Large intestine (tissue), 12 donors: ENCODE measurements around the gene MAVS. TPM values are rescaled to one million over a fixed set of nuclear protein-coding genes. Genes with fewer than 3 reads are reported as not detected.

ENCODE experiments used
- DNase-seq, 2 donors: peaks; one replicate each; pipeline versions ENCODE4 v3.0.0 to v3.0.0-alpha.2; 2013
- H3K27ac ChIP-seq: one replicate; pipeline ENCODE4 v1.5.1; 2013; ENCODE audit warnings: low read length
- H3K27me3 ChIP-seq: 2 replicates; pipeline ENCODE4 v1.6.1; 2013; ENCODE audit warnings: low read length; ENCODE audit not compliant: control insufficient read depth, insufficient read depth
- H3K36me3 ChIP-seq: 2 replicates; pipeline ENCODE4 v1.6.1; 2013; ENCODE audit warnings: low read length; ENCODE audit not compliant: control insufficient read depth, insufficient read depth
- H3K4me1 ChIP-seq: one replicate; pipeline ENCODE4 v1.6.1; 2013; ENCODE audit warnings: low read length; ENCODE audit not compliant: control insufficient read depth, insufficient read depth
- H3K4me3 ChIP-seq: one replicate; pipeline ENCODE4 v1.5.1; 2013; ENCODE audit warnings: low read length
- H3K9me3 ChIP-seq: one replicate; pipeline ENCODE4 v1.6.1; 2013; ENCODE audit warnings: mild to moderate bottlenecking, low read depth, low read length, moderate library complexity; ENCODE audit not compliant: control insufficient read depth
- WGBS: methylation state at CpG from one replicate; pipeline ENCODE4 v1.1.5; 2013; ENCODE audit warnings: low lambda C conversion rate; ENCODE audit not compliant: insufficient coverage; 5-methylcytosine and 5-hydroxymethylcytosine counted together
- long read RNA-seq, 11 donors: transcript quantifications; one replicate each; lab custom pipeline, GENCODE V29; 2026
- polyA plus RNA-seq: library from polyadenylated mRNA; unstranded; fragments of 120-200 nt; gene quantifications from one replicate; pipeline ENCODE4 v1.2.1, GENCODE V29; 2013

The MAVS gene
- 28.4 TPM for polyA plus RNA-seq
- long read RNA-seq, donor 1, partial matches to known transcripts = 6 of 6 reads
- long read RNA-seq, donor 1, other reads (novel, unspliced or antisense) = 0 of 6 reads
- long read RNA-seq, donor 2, full-length matches to known transcripts = 5 of 5 reads
- long read RNA-seq, donor 2, partial matches to known transcripts = 0 of 5 reads
- long read RNA-seq, donor 2, other reads (novel, unspliced or antisense) = 0 of 5 reads
- long read RNA-seq, donor 3, full-length matches to known transcripts = 1 of 16 reads
- long read RNA-seq, donor 3, partial matches to known transcripts = 15 of 16 reads
- long read RNA-seq, donor 3, other reads (novel, unspliced or antisense) = 0 of 16 reads
- long read RNA-seq, donor 4 = 0 reads
- long read RNA-seq, donor 5, full-length matches to known transcripts = 2 of 2 reads
- long read RNA-seq, donor 5, partial matches to known transcripts = 0 of 2 reads
- long read RNA-seq, donor 5, other reads (novel, unspliced or antisense) = 0 of 2 reads
- long read RNA-seq, donor 6, full-length matches to known transcripts = 2 of 33 reads
- long read RNA-seq, donor 6, partial matches to known transcripts = 31 of 33 reads
- long read RNA-seq, donor 6, other reads (novel, unspliced or antisense) = 0 of 33 reads
- long read RNA-seq, donor 7 = 0 reads
- long read RNA-seq, donor 8, partial matches to known transcripts = 9 of 9 reads
- long read RNA-seq, donor 8, other reads (novel, unspliced or antisense) = 0 of 9 reads
- long read RNA-seq, donor 9, full-length matches to known transcripts = 2 of 2 reads
- long read RNA-seq, donor 9, partial matches to known transcripts = 0 of 2 reads
- long read RNA-seq, donor 9, other reads (novel, unspliced or antisense) = 0 of 2 reads
- long read RNA-seq, donor 10, full-length matches to known transcripts = 2 of 13 reads
- long read RNA-seq, donor 10, partial matches to known transcripts = 11 of 13 reads
- long read RNA-seq, donor 10, other reads (novel, unspliced or antisense) = 0 of 13 reads
- long read RNA-seq, donor 11, full-length matches to known transcripts = 2 of 2 reads
- long read RNA-seq, donor 11, partial matches to known transcripts = 0 of 2 reads
- long read RNA-seq, donor 11, other reads (novel, unspliced or antisense) = 0 of 2 reads

DNA sequence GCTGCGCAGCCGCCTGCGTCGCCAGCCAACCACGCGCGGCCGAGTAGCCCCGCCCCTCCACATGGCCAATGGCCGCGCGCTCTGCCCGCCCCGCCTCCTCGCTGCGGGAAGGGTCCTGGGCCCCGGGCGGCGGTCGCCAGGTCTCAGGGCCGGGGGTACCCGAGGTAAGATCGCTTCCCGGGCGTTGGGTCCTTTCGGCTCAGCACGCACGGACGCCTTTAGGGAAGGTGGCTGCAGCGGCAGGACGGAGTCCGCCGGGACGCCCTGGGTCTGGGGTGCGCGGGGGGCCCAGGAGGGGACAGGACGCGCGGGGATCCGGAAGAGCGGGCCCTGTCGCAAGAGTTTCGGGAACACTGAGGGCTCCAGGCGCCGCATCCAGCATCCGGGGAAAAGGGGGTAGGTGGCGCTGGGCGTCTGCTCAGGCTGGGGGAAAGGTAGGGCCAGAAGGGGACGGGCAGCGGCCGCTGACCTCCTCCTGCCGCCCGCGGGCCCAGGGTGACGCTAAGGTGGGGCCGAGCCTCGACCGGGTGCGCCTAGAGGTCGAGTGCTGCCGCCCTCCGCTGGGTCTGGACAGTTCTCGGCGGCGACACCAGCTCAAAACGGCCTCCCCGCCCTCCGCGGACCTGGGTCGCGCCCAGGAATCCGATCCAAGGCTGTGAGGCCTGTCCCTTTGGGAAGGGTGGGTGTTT, at the start of gene MAVS:
Gene MAVS (plus strand): TSS at position 95 of the 689 bp plus-strand sequence. CDS start 7,791 bp downstream, outside the sequence.
- H3K27me3 ChIP-seq = no peaks in the 10 kb centered on the region
- WGBS = no CpG with 5 or more reads among the region's 72 CpGs
- peak; percentile 78 to 92 for DNase-seq
- H3K4me3 ChIP-seq = peak within 1 kb of the TSS; percentile 76
- H3K9me3 ChIP-seq = no peaks in the 10 kb centered on the region
- H3K4me1 ChIP-seq = peaks cover 15% of the 10 kb centered on the region
- H3K36me3 ChIP-seq = no peaks in the 10 kb centered on the region
- H3K27ac ChIP-seq = peak within 1 kb of the TSS; percentile 95

DNA sequence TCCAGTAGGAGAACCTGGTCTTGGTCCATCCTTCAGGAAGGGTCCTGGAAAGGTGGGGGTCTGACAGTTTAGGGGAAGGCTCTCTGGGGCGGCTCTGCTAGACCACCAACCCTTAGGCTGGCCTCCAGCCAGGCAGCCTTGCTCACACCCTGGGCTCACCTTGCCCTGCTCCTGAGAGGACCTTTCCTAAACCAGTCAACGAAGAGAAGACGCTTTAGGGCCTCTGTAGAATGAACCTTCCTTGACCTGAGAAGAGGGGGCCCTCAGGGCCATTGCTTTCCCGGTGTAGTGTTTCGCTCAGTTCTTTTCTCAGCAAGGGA, 49.4 kb upstream of the MAVS start:
- WGBS = no CpG with 5 or more reads among the region's 5 CpGs
- Histone ChIP-seq H3K4me1 (peaks cover 51% of the 10 kb centered on the region), H3K9me3 (no peaks in the 10 kb centered on the region), H3K36me3 (peaks cover 22% of the 10 kb centered on the region), H3K27me3 (no peaks in the 10 kb centered on the region), H3K27ac (peak overlapping the region; percentile 89), H3K4me3 (peak overlapping the region; percentile 43)
- no peak for DNase-seq

DNA sequence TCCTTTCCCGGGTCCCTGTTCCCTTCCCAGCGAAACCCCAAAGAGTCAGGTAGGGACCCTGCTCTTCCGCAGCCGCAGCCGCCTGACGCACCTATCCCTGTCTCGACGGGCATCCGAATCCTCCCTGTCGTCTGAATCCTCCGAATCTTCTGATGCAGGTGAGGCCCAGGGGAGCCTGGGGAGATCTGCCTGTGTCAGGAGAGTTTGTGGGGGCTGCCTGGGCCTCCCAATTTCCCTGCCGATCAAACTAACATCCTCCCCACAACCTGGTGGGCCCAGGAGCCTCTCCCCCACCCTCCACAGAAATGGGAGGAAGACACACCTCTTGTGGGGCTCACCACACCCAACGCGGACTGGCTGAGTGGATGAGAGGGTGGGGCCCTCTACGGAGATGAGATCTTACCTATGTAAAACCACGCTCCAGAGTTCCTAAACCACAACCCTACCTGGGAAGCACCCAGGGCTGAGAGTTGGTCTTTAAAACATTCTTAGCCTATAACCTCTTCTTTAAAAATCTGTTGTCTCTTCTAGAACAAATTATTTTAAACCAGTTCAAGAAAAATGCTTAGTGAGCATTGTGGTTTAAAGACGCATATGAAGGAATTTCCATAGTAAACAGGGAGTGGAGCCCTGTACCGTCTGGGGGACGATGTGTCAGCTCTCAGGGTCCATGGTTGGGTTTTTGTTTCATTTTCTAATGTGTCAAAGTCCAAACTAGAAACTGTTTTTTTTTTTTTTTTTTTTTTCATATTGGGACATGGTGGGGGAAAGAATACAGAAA, 48.9 kb upstream of the MAVS start:
- Histone ChIP-seq H3K27ac (peak overlapping the region; percentile 89), H3K9me3 (no peaks in the 10 kb centered on the region), H3K36me3 (peaks cover 28% of the 10 kb centered on the region), H3K4me3 (peak overlapping the region; percentile 43), H3K4me1 (peaks cover 51% of the 10 kb centered on the region), H3K27me3 (no peaks in the 10 kb centered on the region)
- 0% methylated on average over 1 of the region's 19 CpGs for WGBS
- DNase-seq = peak; percentile 78 to 90

DNA sequence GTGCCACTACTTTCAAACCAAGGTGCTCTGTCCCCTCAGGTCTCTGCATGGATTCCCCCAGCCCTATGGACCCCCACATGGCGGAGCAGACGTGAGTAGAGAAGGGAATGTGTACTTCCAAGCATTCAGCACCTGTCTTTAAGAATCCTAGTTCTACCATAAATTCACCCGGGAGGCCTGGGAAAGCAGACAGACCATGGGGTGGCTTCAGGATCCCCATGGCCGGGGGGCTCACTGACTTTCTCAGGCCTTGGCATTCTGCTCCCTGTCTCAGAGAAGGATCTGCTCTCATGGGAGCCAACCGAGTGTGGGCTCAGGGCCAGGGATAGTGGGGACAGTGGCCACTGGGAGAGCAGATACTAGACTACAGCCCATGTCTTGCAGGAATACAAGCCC, 48.3 kb upstream of the MAVS start:
- DNase-seq = no peak
- WGBS = no CpG with 5 or more reads among the region's 5 CpGs
- peaks cover 51% of the 10 kb centered on the region for H3K4me1 ChIP-seq
- H3K36me3 ChIP-seq = peaks cover 34% of the 10 kb centered on the region
- H3K27ac ChIP-seq = peak overlapping the region; percentile 89
- H3K27me3 ChIP-seq = no peaks in the 10 kb centered on the region
- no peaks in the 10 kb centered on the region for H3K9me3 ChIP-seq
- peak overlapping the region; percentile 4 for H3K4me3 ChIP-seq

DNA sequence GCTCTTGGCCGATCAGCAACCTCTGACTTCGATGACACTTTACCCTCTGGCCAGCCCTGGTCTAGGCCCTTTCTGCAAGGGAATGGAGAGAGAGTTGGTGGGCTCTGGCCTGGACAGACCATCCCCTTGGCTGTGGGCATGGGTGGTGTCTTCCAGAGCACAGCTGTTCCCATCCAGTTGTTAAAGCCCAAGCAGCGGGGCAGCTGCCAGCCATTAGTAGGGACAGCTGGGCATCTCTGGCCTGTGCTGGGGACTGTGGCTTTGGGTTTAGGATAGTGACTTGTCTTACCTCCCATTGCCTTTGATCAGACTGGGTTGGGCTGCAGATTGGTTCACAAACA, 47.8 kb upstream of the MAVS start:
- H3K4me1 ChIP-seq = peaks cover 51% of the 10 kb centered on the region
- H3K4me3 ChIP-seq = no peak overlapping the region
- no peak for DNase-seq
- peak overlapping the region; percentile 89 for H3K27ac ChIP-seq
- peaks cover 39% of the 10 kb centered on the region for H3K36me3 ChIP-seq
- WGBS = no CpG with 5 or more reads among the region's 3 CpGs
- H3K9me3 ChIP-seq = no peaks in the 10 kb centered on the region
- H3K27me3 ChIP-seq = no peaks in the 10 kb centered on the region

DNA sequence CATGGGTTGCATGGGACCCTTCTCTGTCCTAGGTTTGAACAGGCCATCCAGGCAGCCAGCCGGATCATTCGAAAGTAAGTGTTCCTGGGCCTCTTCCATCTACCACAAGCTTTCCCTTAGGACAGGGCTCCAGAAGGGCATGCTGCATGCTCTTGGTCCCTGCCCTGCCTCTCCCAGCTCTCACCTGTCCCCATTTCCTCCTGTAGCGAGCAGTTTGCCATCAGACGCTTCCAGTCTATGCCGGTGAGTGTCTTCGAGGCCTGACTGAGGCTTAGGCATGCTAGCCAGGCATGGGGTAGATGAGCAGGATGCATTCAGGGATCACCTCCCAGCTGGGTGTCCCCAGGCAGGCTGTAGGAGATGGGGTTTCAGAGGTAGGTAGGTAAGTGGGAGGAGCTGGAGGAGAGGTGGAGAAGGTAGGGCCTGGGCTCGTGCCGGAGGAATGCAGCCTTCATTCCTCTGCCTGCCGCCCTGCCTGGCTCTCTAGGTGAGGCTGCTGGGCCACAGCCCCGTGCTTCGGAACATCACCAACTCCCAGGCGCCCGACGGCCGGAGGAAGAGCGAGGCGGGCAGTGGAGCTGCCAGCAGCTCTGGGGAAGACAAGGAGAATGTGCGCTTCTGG, 46.3 kb upstream of the MAVS start:
- Histone ChIP-seq H3K36me3 (peaks cover 53% of the 10 kb centered on the region), H3K4me1 (peaks cover 49% of the 10 kb centered on the region), H3K9me3 (no peaks in the 10 kb centered on the region), H3K27me3 (no peaks in the 10 kb centered on the region), H3K4me3 (no peak overlapping the region), H3K27ac (peak overlapping the region; percentile 89)
- no peak for DNase-seq
- WGBS = no CpG with 5 or more reads among the region's 18 CpGs

GRCh38 chr20:3800878-3801260, 45.8 kb upstream of the MAVS start:
- H3K4me1 ChIP-seq = peaks cover 51% of the 10 kb centered on the region
- H3K27ac ChIP-seq = no peak overlapping the region
- no peak overlapping the region for H3K4me3 ChIP-seq
- no peak for DNase-seq
- WGBS = no CpG with 5 or more reads among the region's 8 CpGs
- peaks cover 57% of the 10 kb centered on the region for H3K36me3 ChIP-seq
- no peaks in the 10 kb centered on the region for H3K9me3 ChIP-seq
- no peaks in the 10 kb centered on the region for H3K27me3 ChIP-seq

DNA sequence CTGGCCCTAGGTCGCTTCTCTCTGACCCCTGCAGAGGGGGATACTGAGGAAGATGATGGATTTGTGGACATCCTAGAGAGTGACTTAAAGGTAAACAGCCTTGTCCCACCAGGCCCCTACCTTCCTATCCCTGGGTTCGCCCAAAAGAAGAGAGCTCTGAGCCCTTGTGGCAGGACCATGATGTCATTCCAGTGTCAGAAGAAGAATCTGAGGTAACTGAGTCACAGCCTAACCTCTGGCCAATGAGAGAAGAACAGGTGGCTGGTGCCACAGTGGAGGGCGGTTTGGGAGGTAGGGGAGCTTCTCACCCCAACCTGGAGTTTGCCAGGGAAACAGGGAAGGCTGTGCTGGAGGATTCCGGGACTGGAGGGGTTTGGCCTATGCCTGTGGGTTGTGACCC, 45.3 kb upstream of the MAVS start:
- Histone ChIP-seq H3K4me3 (no peak overlapping the region), H3K9me3 (no peaks in the 10 kb centered on the region), H3K4me1 (peaks cover 55% of the 10 kb centered on the region), H3K36me3 (peaks cover 57% of the 10 kb centered on the region), H3K27ac (no peak overlapping the region), H3K27me3 (no peaks in the 10 kb centered on the region)
- WGBS = no CpG with 5 or more reads among the region's 4 CpGs
- no peak for DNase-seq

- Histone ChIP-seq H3K27ac (no peak overlapping the region), H3K36me3 (peaks cover 57% of the 10 kb centered on the region), H3K9me3 (no peaks in the 10 kb centered on the region), H3K4me1 (peaks cover 55% of the 10 kb centered on the region), H3K4me3 (no peak overlapping the region), H3K27me3 (no peaks in the 10 kb centered on the region)
- no CpG with 5 or more reads among the region's 13 CpGs for WGBS
- DNase-seq = no peak
Measured at GRCh38 chr20:3801846-3802245, 44.8 kb upstream of the MAVS start.
